Measurements from ENCODE around the gene FAM136A.

- no peak for TF ChIP-seq MAX (IDR thresholded peaks at IDR 0.05)
- no peak for TF ChIP-seq EP300 (IDR thresholded peaks at IDR 0.05; ENCODE audit: borderline replicate concordance)
- no peak for TF ChIP-seq FOXM1 (IDR thresholded peaks at IDR 0.05; ENCODE audit: borderline replicate concordance, low read depth)
- no peak for TF ChIP-seq TEAD4 (IDR thresholded peaks at IDR 0.05)
- no peak for TF ChIP-seq REST (IDR thresholded peaks at IDR 0.05; ENCODE audit: low read depth)
These were observed 39.1 kb upstream of the FAM136A start for GRCh38 chr2:70340761-70341476.

Data from Ishikawa (cell line).